Endothelial cell of umbilical vein (primary cell): ENCODE data around the gene COL16A1. TPM values are rescaled to one million over a fixed set of nuclear protein-coding genes. Genes with fewer than 3 reads are reported as not detected.

Experiments used
- BruUV-seq: library from RNA; stranded (reverse); fragments of 400-500 nt; replicated peaks from 2 replicates; lab custom pipeline; 2021; lab: Mats Ljungman, UMichigan
- CTCF ChIA-PET: fragments of 300-600, 350-600 bp; sonication (Branson Sonifier 250); formaldehyde crosslinking; loops from one replicate; lab custom pipeline; 2021; ENCODE audit warnings: antibody characterized with exemption, inconsistent platforms; lab: Charles Lee
- POLR2A ChIA-PET: fragments of 300-600, 350-600 bp; sonication (Branson Sonifier 250); formaldehyde crosslinking; loops from one replicate; lab custom pipeline; 2021; ENCODE audit warnings: antibody characterized with exemption, inconsistent platforms; lab: Charles Lee
- DNase-seq: peaks from one replicate; pipeline ENCODE4 v3.0.0-alpha.2; 2011; ENCODE audit warnings: low read depth, low spot score
- FAIRE-seq: peaks from 2 replicates; lab custom pipeline; 2011; peaks lifted over from hg19 to GRCh38; lab: Jason Lieb, UNC
- H2AFZ ChIP-seq: 2 replicates; pipeline ENCODE4 v1.6.0; 2012; ENCODE audit warnings: low read depth, low read length, control low read depth, inconsistent platforms
- H3K27ac ChIP-seq: 2 replicates; pipeline ENCODE4 v1.5.1; 2011; ENCODE audit warnings: low read depth, mild to moderate bottlenecking, control low read depth, low read length, moderate library complexity; ENCODE audit not compliant: insufficient read depth
- H3K27me3 ChIP-seq, 2 experiments: 2 replicates each; pipeline versions ENCODE4 v1.6.0 to v1.6.1; 2011; ENCODE audit warnings: low read length in 2 of 2, mixed read lengths in 1 of 2; ENCODE audit not compliant: control insufficient read depth in 2 of 2, insufficient read depth in 2 of 2
- H3K36me3 ChIP-seq, 2 experiments: 2 replicates in 1 of 2; 3 replicates in 1 of 2; pipeline ENCODE4 v1.5.1; 2011; ENCODE audit warnings: low read length in 2 of 2, mild to moderate bottlenecking in 1 of 2, moderate library complexity in 1 of 2; ENCODE audit not compliant: control insufficient read depth in 2 of 2, insufficient read depth in 2 of 2; ENCODE audit errors: extremely low read depth in 1 of 2
- H3K4me1 ChIP-seq: 3 replicates; pipeline ENCODE4 v1.5.1; 2011; ENCODE audit warnings: mild to moderate bottlenecking, low read length; ENCODE audit not compliant: control insufficient read depth, insufficient read depth; ENCODE audit errors: extremely low read depth
- H3K4me2 ChIP-seq: 2 replicates; pipeline ENCODE4 v1.6.1; 2011; ENCODE audit warnings: low read length, control low read depth, mixed read lengths; ENCODE audit not compliant: insufficient read depth
- H3K4me3 ChIP-seq, 3 experiments: fragments of 200-600 bp in 1 of 3; sonication (generic), shearing (Covaris generic) in 1 of 3; replicated peaks in 1 of 3; 2 replicates each; pipeline ENCODE4 v1.5.1; 2011 to 2016; ENCODE audit warnings: control low read depth in 3 of 3, low read length in 3 of 3, mild to moderate bottlenecking in 2 of 3, inconsistent platforms in 1 of 3, low read depth in 1 of 3, moderate library complexity in 1 of 3; ENCODE audit not compliant: insufficient read depth in 1 of 3
- H3K79me2 ChIP-seq: 2 replicates; pipeline ENCODE4 v1.6.0; 2012; ENCODE audit warnings: low read length, inconsistent platforms; ENCODE audit not compliant: control insufficient read depth, insufficient read depth
- H3K9ac ChIP-seq: replicated peaks from 2 replicates; pipeline ENCODE3; 2011; ENCODE audit warnings: low read length, control low read depth; ENCODE audit not compliant: insufficient read depth; ENCODE audit errors: extremely low read depth
- H3K9me1 ChIP-seq: replicated peaks from 3 replicates; pipeline ENCODE4 v1.6.0; 2011; ENCODE audit warnings: mild to moderate bottlenecking, low read length; ENCODE audit not compliant: control insufficient read depth, insufficient read depth; ENCODE audit errors: extremely low read depth
- H3K9me3 ChIP-seq: replicated peaks from 2 replicates; pipeline ENCODE4 v1.5.1; 2012; ENCODE audit warnings: low read length, inconsistent platforms; ENCODE audit not compliant: control insufficient read depth, insufficient read depth
- H4K20me1 ChIP-seq: replicated peaks from 2 replicates; pipeline ENCODE3; 2011; ENCODE audit warnings: mild to moderate bottlenecking, low read length; ENCODE audit not compliant: control insufficient read depth, insufficient read depth; ENCODE audit errors: extremely low read depth
- GATA2 ChIP-seq: IDR thresholded peaks from 2 replicates; pipeline ENCODE4 v1.7.0; 2011; ENCODE audit warnings: low read depth, mild to moderate bottlenecking, moderate library complexity, mixed read lengths, low read length; ENCODE audit not compliant: insufficient read length, insufficient read depth
- JUN ChIP-seq: IDR thresholded peaks from 2 replicates; pipeline ENCODE4 v1.6.1; 2011; ENCODE audit warnings: borderline replicate concordance, low read depth; ENCODE audit not compliant: insufficient read length, insufficient read depth
- MAX ChIP-seq: IDR thresholded peaks from 2 replicates; pipeline ENCODE4 v1.6.1; 2011; ENCODE audit not compliant: insufficient read depth, insufficient read length
- MYC ChIP-seq: IDR thresholded peaks from one replicate; pipeline ENCODE4 v1.6.1; 2011; ENCODE audit warnings: mild to moderate bottlenecking, low read depth, low read length
- POLR2AphosphoS5 ChIP-seq: IDR thresholded peaks from 2 replicates; pipeline ENCODE4 v1.6.1; 2012; ENCODE audit warnings: low read depth, mild to moderate bottlenecking, control low read depth, low read length, moderate library complexity; ENCODE audit not compliant: insufficient read depth
- dilution Hi-C: fragments of 300-500 bp; cut with MboI; formaldehyde crosslinking; loops from one replicate; pipeline ENCODE4 v1.15.0; 2019; ENCODE audit warnings: low sequenced_read_pairs; ENCODE audit not compliant: extremely low pct_ligation_motif_present
- intact Hi-C: fragments of 100-400 bp; cut with micrococcal nuclease; formaldehyde crosslinking; loops from one replicate; pipeline ENCODE4 v1.10.0; 2022
- polyA plus RNA-seq, 4 experiments: library from polyadenylated mRNA; depleted of rRNA in 3 of 4; stranded (reverse) in 3 of 4; unstranded in 1 of 4; fragments of >200 nt; gene quantifications; 2 replicates each; pipeline versions ENCODE4 v1.2.1 to v1.2.3, GENCODE V29; 2011 to 2012; ENCODE audit warnings: missing spikeins in 1 of 4
- total RNA-seq: library from RNA; stranded (reverse); gene quantifications from 2 replicates; pipeline ENCODE4 v1.2.3, GENCODE V29; 2021

Gene COL16A1
- total and polyA plus RNA-seq, 2 donors (not counting 3 experiments of a cell fraction or from before 2014, with no cell fraction given): 0.68 to 1.2 TPM

GRCh38 chr1:31650161-31651088, 53.4 kb downstream of the COL16A1 start:
- Histone ChIP-seq H3K9ac (no peak overlapping the region), H3K27ac (no peak overlapping the region), H2AFZ (no peak overlapping the region), H3K4me2 (no peak overlapping the region), H3K4me3 (no peak overlapping the region), H3K4me1 (peaks cover 2% of the 10 kb centered on the region), H3K79me2 (no peaks in the 10 kb centered on the region), H3K36me3 (no peaks in the 10 kb centered on the region), H4K20me1 (no peaks in the 10 kb centered on the region), H3K9me1 (no peaks in the 10 kb centered on the region), H3K9me3 (no peaks in the 10 kb centered on the region), H3K27me3 (no peaks in the 10 kb centered on the region)
- dilution Hi-C loops: no loop called here
- intact Hi-C loops: no loop called here
- TF ChIP-seq JUN (no peak), MAX (no peak), MYC (no peak), GATA2 (no peak), POLR2AphosphoS5 (no peak)
- BruUV-seq: no TSS peak
- CTCF ChIA-PET: interaction anchor here (0.6 to 1.9 kb wide), 5 partner anchors 13 to 314 kb away, joined by 3 to 10 read pairs (median 7); no protein-coding TSS in a partner anchor
- FAIRE-seq (no peak), DNase-seq (no peak)
- POLR2A ChIA-PET: no interaction called here
